NCI-H82 (cell line): ENCODE results near the gene SIN3A.
A peak's percentile ranks its signal among the peaks of the same experiment; 100 is the strongest.
"Not testable (repeated sequence)": the region's sequence is repeated elsewhere in the genome, so short reads cannot be mapped to it uniquely, and the experiment has no call there.

ENCODE experiments used
- DNase-seq: peaks from one replicate; lab custom pipeline; 2025; lab: John Stamatoyannopoulos, UW

Gene SIN3A

DNA sequence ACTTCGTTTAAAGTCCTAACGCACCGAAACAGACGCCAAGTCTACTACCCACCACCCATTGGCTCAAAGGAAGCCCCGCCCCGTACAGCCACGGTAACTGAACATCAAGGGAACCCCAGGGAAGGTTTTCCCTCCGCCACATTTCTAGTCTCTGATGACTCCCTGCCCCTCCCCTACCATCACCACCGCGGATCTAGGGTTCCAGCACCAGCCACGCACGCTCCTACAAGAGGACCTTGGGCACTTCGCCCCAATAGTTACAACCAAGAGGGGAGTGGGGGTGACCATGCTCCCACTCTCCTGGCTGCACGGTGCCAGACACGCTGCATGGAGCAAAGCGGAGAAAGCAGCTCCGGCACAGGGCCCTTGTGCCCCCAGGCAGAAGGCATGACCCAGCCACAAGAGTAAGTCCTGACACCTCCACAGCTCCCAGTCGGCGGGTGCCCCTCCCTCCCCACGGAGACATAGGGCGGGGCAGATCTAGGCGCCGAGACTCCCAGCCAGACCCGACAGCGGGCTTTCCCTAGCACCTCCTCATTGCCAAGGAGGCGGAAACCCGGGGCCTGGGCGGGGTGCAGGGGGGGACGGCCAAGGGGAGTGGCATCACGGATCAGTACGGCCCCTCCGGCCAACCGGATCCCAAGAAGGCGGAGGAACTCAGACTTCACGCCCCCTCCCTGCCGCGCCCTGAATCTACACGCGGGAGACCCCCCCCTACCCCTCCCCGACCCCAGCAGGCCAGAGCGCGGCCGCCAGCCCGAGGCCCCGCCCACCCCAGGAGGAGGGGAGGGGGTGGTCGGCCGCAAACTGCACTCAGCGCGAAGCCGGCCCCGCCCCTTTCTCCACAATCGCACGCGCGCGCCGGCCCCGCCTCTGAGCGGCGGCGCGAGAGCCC is 936 bp downstream of the SIN3A start:
- peak; percentile 99 for DNase-seq

GRCh38 chr15:75449585-75450306 is 1.7 kb downstream of the SIN3A start:
- no peak for DNase-seq

DNA sequence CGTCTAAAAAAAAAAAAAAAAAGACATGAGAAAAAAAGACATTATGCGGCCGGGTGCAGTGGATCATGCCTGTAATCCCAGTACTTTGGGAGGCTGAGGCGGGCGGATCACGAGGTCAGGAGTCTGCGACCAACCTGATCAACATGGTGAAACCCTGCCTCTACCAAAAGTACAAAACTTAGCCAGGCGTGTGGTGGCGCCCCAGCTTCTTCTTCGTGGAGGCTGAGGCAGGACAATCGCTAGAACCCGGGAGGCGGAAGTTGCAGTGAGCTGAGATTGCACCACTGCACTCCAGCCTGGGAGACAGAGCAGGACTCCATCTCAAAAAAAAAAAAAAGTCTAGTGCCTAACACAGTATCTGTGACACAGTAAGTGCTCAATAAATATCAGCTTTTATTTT is 3.3 kb downstream of the SIN3A start:
- DNase-seq: not testable (repeated sequence)

DNA sequence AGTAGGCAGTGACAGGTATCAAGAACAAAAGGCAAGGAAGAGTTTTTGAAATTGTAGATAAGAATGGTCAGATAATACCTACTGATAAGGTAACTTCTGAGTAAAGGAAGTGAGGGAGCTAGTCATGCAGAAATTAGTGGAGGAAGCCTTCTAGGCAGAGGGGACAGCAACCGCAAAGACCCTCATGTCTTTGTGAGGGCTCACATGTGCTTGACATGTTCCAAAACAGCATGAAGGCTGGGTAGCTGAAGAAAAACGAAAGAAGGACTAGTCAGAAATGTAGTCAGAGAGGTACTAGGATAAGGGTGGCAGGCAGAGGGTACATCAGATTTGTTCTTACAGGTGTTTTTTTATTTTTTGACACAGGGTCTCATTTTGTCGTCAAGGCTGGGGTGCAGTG is 5.3 kb downstream of the SIN3A start:
- DNase-seq: no peak

- not testable (repeated sequence) for DNase-seq
Measured at GRCh38 chr15:75445324-75445723, 6.2 kb downstream of the SIN3A start.

DNA sequence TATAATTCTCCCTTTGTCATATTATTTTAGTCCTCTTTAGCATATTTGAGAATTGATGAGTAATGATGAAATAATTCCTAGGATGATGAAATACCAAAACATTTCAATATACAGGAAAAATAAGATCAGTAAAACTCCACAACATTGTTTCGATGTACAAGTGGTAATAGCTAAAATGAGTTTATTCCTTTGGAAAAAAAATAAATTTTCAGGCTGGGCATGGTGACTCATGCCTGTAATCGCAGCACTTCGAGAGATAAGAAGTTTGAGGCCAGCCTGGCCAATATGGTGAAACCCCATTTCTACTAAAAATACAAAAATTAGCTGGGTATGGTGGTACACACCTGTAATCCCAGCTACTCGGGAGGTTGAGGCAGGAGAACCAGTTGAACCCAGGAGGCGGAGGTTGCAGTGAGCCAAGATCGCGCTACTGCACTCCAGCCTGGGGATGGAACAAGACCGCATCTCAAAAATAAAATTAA is 7.5 kb downstream of the SIN3A start:
- not testable (repeated sequence) for DNase-seq

DNA sequence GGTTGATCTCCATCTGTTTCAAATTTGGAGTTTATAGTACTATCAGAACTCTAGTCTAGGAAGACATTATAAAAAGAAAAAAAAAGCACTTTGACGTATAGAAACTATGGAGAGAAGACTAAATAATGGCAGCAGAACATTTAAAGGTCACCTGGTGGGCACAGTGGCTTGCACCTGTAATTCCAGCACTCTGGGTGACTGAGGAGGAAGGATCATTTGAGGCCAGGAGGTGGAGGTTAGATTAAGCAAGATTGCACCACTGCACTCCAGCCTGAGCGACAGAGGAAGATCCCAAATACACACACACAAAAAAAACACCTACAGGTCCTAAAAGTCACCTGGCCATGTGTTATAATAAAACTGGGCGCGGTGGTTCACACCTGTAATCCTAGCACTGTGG is 13.8 kb downstream of the SIN3A start:
- no peak for DNase-seq

DNA sequence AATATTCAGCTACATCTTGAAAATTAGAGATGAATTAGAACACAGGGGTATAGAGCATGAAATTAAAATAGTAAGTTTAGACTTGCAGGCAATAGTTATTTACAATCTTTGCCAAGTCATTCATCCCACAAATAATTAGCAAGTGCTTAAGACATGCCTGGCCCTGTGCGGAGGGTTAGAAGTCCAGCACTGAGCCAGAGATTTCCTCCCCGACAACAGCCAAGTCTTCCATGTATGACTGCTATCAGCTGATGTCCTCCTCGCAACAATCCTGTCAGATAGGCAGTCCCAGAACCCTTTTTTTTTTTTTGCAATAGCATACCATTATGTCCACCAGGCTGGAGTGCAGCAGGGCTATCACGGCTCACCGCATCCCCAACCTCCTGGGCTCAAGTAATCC is 14.6 kb downstream of the SIN3A start:
- no peak for DNase-seq

GRCh38 chr15:75431682-75432081 is 19.8 kb downstream of the SIN3A start:
- peak; percentile 53 for DNase-seq

DNA sequence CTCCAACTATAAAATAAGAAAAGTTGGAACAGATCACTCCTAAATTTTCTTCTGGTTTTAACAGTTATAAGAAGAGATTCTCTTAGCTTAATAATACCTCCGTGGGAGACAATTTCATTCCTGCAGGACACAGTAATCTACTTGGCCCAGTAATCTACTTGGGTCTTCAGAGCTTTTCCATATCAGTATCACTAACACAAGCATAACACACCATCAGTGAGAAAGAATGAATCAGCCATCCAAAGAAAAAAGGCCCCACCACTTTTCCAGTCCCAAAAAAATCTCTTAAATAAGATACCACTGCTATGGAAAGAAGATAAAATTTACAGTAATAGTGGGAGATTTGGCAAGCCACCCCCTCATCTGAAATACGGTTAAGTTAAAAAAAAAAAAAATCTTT is 20.2 kb downstream of the SIN3A start:
- peak; percentile 57 for DNase-seq

- no peak for DNase-seq
Measured at GRCh38 chr15:75430259-75430658, 21.2 kb downstream of the SIN3A start.

DNA sequence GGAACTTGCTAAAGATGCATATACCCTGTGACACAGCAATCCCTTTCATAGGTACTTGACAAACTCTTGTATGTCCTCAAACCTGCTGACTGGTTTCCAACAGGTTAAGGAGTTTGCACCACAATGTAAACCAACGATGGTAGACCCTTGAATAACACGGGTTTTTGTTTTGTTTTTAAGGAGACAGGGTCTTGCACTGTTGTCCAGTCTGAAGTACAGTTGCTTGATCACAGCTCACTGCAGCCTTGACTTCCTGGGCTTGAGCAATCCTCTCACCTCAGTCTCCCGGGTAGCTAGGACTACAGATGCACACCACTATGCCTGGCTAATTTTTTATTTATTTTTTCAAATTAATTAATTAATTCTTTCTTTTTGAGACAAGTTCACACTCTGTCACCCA is 23.3 kb downstream of the SIN3A start:
- DNase-seq: no peak

DNA sequence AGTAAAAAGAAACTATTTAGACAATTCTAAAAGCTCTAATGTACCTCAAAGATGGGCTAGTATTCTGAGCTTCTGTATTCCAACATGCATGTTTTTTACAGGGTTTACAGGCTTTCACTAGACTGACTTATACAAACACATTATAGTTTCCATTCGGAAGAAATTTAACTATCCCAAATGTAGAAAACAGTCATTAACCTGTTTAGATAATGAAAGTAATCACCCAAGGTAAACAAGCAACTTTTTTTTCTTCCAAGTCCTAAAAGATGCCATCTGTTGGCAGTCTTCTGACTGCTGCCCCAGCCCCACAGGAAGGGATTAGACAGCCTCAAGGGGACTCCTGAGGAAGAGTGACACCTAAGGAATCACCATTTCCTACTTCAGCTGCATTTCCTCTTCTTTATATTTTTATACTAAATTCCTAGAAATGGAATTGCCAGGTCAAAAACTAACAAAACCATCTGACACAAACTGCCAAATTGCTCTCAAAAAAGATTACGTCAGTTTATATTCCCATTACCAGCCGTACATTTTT is 25.5 kb downstream of the SIN3A start:
- DNase-seq: peak; percentile 78

DNA sequence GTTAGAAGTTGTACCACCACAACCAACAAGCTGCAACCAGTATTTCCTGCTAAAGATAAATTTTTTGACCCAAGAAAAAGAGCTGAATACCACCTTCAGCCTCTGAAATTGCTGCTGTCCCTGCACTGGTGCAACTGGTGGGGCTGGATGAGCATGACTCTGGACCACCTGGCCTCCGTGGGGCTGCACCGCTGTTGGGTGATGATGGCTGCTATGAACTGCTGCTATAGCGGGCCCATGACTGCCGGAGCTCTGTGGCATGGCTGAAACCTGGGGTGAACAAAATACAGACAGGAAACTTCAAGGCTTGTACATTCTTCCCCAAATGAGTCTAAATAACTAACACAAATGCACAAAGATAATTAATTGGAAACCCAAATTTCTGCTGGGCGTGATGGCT is 28.9 kb downstream of the SIN3A start:
- no peak for DNase-seq

GRCh38 chr15:75420698-75421097 is 30.8 kb downstream of the SIN3A start:
- no peak for DNase-seq

DNA sequence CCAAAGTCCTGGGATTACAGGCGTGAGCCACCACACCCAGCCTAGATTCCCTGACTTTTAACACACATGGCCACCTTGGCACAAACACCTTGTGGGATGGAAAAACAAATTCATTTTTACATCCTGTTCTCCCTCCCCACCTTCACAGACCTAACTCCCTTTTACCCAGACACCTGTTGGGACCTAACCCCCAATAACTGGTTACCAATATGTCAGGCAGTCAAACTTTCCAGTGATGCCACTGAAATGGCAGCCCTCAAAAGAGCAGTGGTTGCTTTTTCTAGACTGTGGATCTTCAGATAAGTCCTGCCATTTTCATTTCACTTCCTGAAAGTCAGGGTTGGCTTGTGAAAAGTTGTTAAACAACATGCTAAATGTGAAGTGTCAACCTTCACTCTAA is 34.9 kb downstream of the SIN3A start:
- DNase-seq: no peak

DNA sequence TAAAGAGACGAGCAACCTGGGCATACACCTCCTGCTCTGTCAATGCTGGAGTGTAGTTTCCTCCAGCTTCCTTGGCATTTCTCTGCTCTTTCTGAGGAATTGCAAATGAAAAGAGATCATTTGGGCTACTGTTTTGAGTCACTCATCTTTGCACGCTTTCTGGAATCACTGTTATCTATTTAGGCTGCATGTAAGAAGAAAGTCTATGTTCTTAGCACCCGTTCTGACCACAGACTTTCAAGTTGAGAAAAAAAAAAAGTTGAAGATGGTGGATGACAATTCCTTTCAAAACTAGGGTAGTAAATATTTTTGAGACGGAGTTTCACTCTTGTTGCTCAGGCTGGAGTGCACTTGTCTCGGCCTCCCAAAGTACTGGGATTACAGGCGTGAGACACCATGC is 41.3 kb downstream of the SIN3A start:
- no peak for DNase-seq

- no peak for DNase-seq
Measured at GRCh38 chr15:75407083-75407482, 44.4 kb downstream of the SIN3A start.

DNA sequence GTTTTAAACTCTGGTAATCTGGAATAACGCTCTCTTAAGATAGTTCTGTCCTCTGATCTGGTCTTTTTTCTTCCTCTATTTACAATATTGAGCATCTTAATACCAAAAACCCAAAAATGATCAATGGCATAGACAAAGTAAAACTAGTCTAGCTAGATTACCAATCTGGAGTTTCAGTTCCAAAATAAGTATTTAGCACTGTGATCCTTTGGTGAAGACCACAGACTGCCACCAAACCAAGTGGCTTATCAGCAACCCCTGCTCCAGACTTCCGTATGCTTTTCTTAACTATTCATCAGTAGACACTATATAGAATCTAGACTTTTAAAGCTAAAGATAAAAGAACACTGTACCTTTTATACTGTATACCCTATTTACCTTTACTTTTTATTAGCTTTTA is 47.6 kb downstream of the SIN3A start:
- no peak for DNase-seq

GRCh38 chr15:75397494-75397893 is 54.0 kb downstream of the SIN3A start:
- no peak for DNase-seq

DNA sequence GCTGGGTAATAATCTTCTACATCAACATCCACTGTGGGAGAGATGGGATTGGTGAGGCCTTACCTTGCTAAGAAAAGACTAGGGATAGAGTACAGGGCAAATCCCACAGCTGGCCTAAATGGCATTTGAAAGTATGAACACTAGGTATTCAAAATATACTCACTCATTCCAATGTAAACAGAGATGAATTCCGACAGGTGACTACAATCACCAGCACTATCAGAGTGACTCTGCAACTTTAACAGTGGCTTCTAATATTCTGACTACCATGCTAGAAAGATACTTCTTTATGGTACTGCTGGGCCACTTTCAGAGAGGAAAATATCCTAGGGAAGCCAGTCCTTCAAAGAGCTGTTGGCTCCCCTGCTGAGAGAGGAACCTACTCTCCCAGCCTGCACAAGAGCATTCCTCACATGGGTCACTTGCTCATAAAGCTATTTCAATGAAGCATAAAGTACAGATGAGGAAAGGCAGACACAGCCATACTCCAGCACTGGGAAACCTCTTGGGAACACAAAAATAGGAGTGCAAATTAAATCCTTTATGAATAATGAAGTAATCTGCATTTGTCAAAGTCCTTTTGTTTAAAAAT is 61.6 kb downstream of the SIN3A start:
- DNase-seq: no peak

DNA sequence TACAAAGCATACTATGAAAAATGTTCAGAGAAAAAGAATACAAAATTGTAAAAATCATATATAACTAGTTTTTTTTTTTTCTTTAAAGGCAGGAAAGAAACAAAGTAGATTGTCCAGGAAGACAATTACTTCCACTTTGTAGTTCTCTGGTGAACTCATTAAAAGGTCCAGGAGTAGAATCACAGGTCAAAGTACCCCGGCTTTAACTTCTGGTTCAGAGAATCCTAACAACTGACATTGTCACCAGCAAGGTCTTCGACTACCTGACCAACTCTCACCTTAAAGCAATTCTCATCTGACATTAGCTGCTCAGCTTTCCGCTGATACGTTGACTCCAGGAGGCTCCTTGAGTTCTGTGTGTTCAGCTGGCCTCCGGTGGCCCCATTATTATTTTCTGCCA is 67.5 kb downstream of the SIN3A start:
- DNase-seq: not testable (repeated sequence)

DNA sequence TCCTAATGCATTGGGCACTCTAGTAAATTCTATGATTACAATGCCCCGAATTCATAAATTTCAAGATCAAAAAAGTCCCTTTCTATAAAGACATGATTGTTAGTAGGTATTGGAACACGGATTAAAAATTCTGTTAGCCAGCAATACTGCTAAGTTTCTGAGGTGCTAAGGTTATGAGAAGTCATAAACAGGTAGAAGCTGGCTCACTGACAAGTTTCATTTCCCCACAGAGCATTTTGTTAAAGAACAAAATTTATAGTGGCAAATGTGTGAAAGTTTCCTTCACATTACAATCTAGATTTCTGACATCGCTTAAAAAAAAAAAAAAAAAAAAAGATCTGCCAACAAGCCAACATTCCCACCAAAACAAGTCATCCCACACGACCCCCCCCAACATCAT is 70.7 kb downstream of the SIN3A start:
- DNase-seq: no peak
